Keratinocyte (primary cell): ENCODE measurements around the gene CMTM8.

Experiments
- EZH2 ChIP-seq: IDR thresholded peaks from one replicate; pipeline ENCODE4 v1.6.1; 2012; ENCODE audit warnings: inconsistent platforms, mild to moderate bottlenecking, low read length, moderate library complexity
- TF ChIP-seq, protein P1 (sequence below), 3 experiments: IDR thresholded peaks in 1 of 3; conservative IDR thresholded peaks in 1 of 3; optimal IDR thresholded peaks in 1 of 3; 2 replicates in 2 of 3; 3 replicates in 1 of 3; pipeline versions ENCODE3 to v1.5.1; 2011; ENCODE audit warnings: low read length in 3 of 3, mild to moderate bottlenecking in 3 of 3, moderate library complexity in 2 of 3, control low read depth in 1 of 3, inconsistent platforms in 1 of 3; ENCODE audit not compliant: insufficient read depth in 2 of 3; ENCODE audit errors: extremely low read depth in 1 of 3

DNA sequence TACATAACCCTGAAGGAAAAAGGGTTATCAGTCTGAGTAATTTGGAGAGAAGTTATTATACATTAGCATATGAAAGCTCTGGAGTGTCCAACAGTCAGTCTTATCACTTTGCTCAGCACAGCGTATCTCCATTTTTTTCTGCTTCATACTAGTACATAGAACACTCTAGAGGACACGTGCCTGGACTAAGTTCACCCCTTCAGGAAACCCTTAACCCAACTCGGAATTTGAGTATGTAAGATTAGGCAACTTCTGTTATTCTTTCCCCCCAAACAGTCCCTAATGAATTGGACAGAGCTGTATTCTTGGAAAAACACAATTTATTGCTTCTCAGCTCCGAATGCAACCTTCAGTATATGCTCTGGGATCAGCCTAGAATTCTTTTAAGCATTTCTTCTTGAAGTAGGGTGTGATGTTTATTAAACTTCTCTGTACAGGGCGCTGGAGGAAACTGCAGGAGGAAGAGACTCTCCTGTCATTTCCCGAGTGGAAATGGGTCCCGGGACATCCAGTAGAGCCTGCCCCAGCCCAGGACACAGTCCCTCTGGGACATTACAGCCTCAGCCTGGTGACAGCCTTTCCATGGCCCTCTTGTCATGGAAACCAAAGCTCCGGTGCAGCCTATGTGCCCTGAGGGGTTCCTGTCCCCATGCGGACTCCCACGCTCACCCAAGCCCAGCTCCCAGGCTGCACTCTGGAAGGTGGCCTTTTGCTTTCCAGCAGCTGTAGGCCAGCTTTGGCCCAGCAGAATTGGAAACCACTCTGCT, 37.3 kb upstream of the CMTM8 start:
- TF ChIP-seq, protein P1, sequence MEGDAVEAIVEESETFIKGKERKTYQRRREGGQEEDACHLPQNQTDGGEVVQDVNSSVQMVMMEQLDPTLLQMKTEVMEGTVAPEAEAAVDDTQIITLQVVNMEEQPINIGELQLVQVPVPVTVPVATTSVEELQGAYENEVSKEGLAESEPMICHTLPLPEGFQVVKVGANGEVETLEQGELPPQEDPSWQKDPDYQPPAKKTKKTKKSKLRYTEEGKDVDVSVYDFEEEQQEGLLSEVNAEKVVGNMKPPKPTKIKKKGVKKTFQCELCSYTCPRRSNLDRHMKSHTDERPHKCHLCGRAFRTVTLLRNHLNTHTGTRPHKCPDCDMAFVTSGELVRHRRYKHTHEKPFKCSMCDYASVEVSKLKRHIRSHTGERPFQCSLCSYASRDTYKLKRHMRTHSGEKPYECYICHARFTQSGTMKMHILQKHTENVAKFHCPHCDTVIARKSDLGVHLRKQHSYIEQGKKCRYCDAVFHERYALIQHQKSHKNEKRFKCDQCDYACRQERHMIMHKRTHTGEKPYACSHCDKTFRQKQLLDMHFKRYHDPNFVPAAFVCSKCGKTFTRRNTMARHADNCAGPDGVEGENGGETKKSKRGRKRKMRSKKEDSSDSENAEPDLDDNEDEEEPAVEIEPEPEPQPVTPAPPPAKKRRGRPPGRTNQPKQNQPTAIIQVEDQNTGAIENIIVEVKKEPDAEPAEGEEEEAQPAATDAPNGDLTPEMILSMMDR (optimal IDR thresholded peaks at IDR 0.05 in 1 of 3, IDR thresholded peaks at IDR 0.05 in 1 of 3, conservative IDR thresholded peaks at IDR 0.05 in 1 of 3; ENCODE audit: extremely low read depth in 1 of 3, insufficient read depth in 2 of 3, low read length in 3 of 3) = no peak
- no peak for TF ChIP-seq EZH2
